Parathyroid adenoma (tissue), 2 donors: Measurements from ENCODE around the gene NDUFS6.

Source experiments
- H2AFZ ChIP-seq: fragments of 300-600 bp; sonication (generic); one replicate; pipeline ENCODE4 v1.7.0; 2017; ENCODE audit warnings: antibody characterized with exemption, mild to moderate bottlenecking
- H3K27ac ChIP-seq: fragments of 300-600 bp; sonication (generic); one replicate; pipeline ENCODE4 v1.7.0; 2017
- H3K27me3 ChIP-seq: fragments of 300-600 bp; sonication (generic); one replicate; pipeline ENCODE4 v1.7.0; 2017; ENCODE audit warnings: low read length; ENCODE audit not compliant: control insufficient read depth, insufficient read depth
- H3K36me3 ChIP-seq: fragments of 300-600 bp; sonication (generic); one replicate; pipeline ENCODE4 v1.7.0; 2017; ENCODE audit warnings: low read length; ENCODE audit not compliant: control insufficient read depth, insufficient read depth
- H3K4me1 ChIP-seq: fragments of 300-600 bp; sonication (generic); one replicate; pipeline ENCODE4 v1.7.0; 2017; ENCODE audit warnings: control low read depth
- H3K4me2 ChIP-seq: fragments of 300-600 bp; sonication (generic); one replicate; pipeline ENCODE4 v1.7.0; 2017; ENCODE audit warnings: low read length
- H3K4me3 ChIP-seq: fragments of 300-600 bp; sonication (generic); one replicate; pipeline ENCODE4 v1.7.0; 2017; ENCODE audit warnings: low read depth, low read length
- H3K79me2 ChIP-seq: fragments of 300-600 bp; sonication (generic); one replicate; pipeline ENCODE4 v1.7.0; 2017; ENCODE audit warnings: control low read depth
- H3K9ac ChIP-seq: fragments of 300-600 bp; sonication (generic); one replicate; pipeline ENCODE4 v1.7.0; 2017; ENCODE audit warnings: mild to moderate bottlenecking
- H3K9me3 ChIP-seq: fragments of 300-600 bp; sonication (generic); one replicate; pipeline ENCODE4 v1.7.0; 2017; ENCODE audit warnings: low read length; ENCODE audit not compliant: control insufficient read depth
- TF ChIP-seq, protein P1 (sequence below): fragments of 300-600 bp; sonication (generic); IDR thresholded peaks from one replicate; pipeline ENCODE4 v1.7.0; 2017; ENCODE audit warnings: antibody characterized with exemption, mild to moderate bottlenecking
- donor health status: primary hyperparathyroidism.

Gene NDUFS6

DNA sequence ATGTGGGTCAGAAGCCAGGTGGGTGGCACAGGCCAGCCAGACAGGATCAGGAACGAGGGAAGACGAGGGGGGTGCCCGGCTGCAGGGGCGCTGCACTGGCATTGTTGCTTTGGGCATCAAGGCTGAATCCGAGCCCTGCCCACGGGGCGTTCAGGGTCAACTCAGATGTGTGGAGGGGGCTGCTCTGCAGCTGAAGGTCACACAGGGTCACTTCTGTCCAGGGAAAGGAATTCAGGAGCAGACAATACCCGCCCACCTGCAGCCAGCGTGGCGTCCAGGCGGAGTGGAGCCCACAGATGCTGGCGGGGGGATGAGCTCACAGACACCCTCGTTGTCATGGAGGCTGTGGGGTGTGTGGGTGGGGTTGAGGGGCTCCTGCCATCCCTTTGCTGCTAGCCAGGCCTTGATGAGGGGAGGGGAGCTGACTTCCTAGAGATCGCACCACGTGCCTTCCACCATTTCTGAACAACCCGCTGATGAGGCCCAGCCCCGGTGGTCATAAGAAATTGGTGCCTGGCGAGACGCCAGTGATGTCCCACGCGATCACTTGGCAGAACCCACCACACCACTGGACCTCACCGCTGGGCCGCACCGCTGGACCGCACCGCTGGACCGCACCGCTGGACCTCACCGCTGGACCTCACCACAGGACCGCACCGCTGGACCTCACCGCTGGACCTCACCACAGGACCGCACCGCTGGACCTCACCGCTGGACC, 32.8 kb upstream of the NDUFS6 start:
- H3K36me3 ChIP-seq: no peaks in the 10 kb centered on the region
- no peak overlapping the region for H3K4me3 ChIP-seq
- no peaks in the 10 kb centered on the region for H3K27me3 ChIP-seq
- H2AFZ ChIP-seq: no peak overlapping the region
- no peak overlapping the region for H3K9ac ChIP-seq
- no peak overlapping the region for H3K27ac ChIP-seq
- no peak overlapping the region for H3K4me2 ChIP-seq
- H3K9me3 ChIP-seq: no peaks in the 10 kb centered on the region
- H3K79me2 ChIP-seq: no peaks in the 10 kb centered on the region
- TF ChIP-seq, protein P1, sequence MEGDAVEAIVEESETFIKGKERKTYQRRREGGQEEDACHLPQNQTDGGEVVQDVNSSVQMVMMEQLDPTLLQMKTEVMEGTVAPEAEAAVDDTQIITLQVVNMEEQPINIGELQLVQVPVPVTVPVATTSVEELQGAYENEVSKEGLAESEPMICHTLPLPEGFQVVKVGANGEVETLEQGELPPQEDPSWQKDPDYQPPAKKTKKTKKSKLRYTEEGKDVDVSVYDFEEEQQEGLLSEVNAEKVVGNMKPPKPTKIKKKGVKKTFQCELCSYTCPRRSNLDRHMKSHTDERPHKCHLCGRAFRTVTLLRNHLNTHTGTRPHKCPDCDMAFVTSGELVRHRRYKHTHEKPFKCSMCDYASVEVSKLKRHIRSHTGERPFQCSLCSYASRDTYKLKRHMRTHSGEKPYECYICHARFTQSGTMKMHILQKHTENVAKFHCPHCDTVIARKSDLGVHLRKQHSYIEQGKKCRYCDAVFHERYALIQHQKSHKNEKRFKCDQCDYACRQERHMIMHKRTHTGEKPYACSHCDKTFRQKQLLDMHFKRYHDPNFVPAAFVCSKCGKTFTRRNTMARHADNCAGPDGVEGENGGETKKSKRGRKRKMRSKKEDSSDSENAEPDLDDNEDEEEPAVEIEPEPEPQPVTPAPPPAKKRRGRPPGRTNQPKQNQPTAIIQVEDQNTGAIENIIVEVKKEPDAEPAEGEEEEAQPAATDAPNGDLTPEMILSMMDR: no peak
- H3K4me1 ChIP-seq: peaks cover 4% of the 10 kb centered on the region

DNA sequence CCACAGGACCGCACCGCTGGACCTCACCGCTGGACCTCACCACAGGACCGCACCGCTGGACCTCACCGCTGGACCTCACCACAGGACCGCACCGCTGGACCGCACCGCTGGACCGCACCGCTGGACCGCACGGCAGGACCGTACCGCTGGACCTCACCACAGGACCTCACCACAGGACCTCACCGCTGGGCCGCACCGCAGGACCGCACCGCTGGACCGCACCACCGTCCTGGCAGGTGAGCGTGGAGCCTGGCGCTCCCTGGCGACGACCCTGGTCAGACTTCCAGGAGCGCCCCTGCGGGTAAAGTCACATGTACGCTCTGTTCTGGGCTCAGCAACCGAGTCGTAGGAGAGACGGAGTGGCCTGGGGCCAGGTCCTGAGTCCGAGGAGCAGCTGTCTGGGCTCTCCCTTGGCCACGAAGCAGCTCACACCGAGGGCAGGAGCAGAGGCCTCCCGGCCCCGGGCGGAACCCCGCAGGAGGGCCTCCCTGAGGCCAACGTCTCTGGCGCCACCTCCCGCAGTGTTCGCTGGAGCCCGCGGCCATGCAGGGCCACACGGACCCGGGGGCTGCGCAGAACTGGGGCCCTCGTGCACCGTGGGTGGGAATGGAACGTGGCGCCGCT, 32.1 kb upstream of the NDUFS6 start:
- Histone ChIP-seq H3K27ac (no peak overlapping the region), H3K36me3 (no peaks in the 10 kb centered on the region), H2AFZ (no peak overlapping the region), H3K9ac (no peak overlapping the region), H3K79me2 (no peaks in the 10 kb centered on the region), H3K27me3 (no peaks in the 10 kb centered on the region), H3K4me2 (no peak overlapping the region), H3K4me1 (peaks cover 4% of the 10 kb centered on the region), H3K4me3 (no peak overlapping the region), H3K9me3 (no peaks in the 10 kb centered on the region)
- TF ChIP-seq, protein P1: no peak

DNA sequence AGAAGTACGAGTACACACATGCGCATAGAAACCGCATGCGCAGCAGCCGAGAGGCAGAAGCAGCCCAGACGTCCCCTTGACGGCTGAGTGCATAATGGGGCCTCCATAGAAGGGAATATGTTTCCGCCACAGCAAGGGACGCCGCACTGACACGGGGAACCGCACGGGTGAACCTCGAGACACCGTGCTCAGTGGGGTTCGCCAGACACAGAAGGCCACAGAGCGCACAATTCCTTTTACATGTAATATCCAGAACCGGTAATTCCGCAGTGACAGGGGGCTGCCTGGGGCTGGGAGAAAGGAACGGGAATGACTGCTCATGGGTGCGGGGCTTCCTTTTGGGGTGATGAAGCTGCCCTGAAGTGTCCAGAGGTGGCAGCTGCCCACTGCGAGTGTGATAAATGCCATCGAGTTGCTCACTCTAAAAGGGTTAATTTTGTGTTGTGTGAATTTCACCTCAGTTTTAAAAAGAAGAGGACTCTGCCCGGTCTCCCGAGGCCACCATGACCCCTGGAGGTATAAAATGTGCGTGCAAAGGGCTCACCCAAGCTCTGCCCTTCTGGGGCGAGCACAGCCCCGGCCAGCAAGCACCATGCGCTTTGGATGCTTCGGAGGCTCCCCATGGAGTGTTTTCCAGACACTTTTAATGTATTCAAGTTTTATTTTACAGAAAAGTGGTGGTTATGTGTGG, 31.3 kb upstream of the NDUFS6 start:
- no peaks in the 10 kb centered on the region for H3K27me3 ChIP-seq
- H3K9me3 ChIP-seq: no peaks in the 10 kb centered on the region
- no peak overlapping the region for H3K27ac ChIP-seq
- H3K4me3 ChIP-seq: no peak overlapping the region
- H3K4me1 ChIP-seq: peaks cover 4% of the 10 kb centered on the region
- TF ChIP-seq, protein P1: no peak
- H3K79me2 ChIP-seq: no peaks in the 10 kb centered on the region
- no peak overlapping the region for H3K4me2 ChIP-seq
- no peak overlapping the region for H3K9ac ChIP-seq
- no peaks in the 10 kb centered on the region for H3K36me3 ChIP-seq
- no peak overlapping the region for H2AFZ ChIP-seq

DNA sequence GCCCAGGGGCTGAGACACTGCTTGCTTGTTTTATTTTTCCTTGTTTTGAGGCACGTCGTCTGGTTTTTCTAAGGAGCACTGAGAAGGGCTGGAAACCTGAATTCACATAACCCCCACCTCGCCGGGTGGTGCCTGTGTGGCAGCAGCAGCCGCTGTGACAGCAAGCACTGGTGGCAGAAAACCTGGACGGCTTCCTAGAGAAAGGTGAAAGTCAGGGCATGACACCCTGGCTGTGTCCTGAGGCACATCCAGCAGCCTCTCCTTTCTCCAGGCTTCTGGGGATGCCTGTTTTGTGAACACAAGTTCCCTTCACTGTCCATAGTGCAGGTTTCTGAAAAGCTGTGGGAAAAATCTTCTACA, 30.8 kb upstream of the NDUFS6 start:
- Histone ChIP-seq H3K79me2 (no peaks in the 10 kb centered on the region), H2AFZ (peak overlapping the region; percentile 44), H3K9me3 (no peaks in the 10 kb centered on the region), H3K4me1 (peaks cover 4% of the 10 kb centered on the region), H3K9ac (no peak overlapping the region), H3K36me3 (no peaks in the 10 kb centered on the region), H3K27ac (no peak overlapping the region), H3K4me3 (no peak overlapping the region), H3K27me3 (no peaks in the 10 kb centered on the region), H3K4me2 (no peak overlapping the region)
- TF ChIP-seq, protein P1: no peak
